ENCODE results near the gene RNF113B. TPM values are rescaled to one million over a fixed set of nuclear protein-coding genes. Genes with fewer than 3 reads are reported as not detected.

RNF113B gene
- total RNA-seq, 1 experiment from 2014 or later, result not detected

GRCh38 chr13:98195054-98195791 is 18.2 kb upstream of the RNF113B start:
- H3K4me3 ChIP-seq, result no peak overlapping the region
- H3K27ac ChIP-seq, result no peak overlapping the region
- H3K36me3 ChIP-seq, result no peaks in the 10 kb centered on the region
- H3K9me3 ChIP-seq (replicated peaks), result no peaks in the 10 kb centered on the region
- no peaks in the 10 kb centered on the region for H3K4me1 ChIP-seq
- H3K27me3 ChIP-seq, result no peaks in the 10 kb centered on the region
- no peak for DNase-seq

GRCh38 chr13:98192008-98192407 is 14.9 kb upstream of the RNF113B start:
- Histone ChIP-seq H3K36me3 (no peaks in the 10 kb centered on the region), H3K27ac (no peak overlapping the region), H3K9me3 (replicated peaks) (no peaks in the 10 kb centered on the region), H3K4me3 (no peak overlapping the region), H3K4me1 (peaks cover 4% of the 10 kb centered on the region; the same call in 1 of the 2 replicates), H3K27me3 (no peaks in the 10 kb centered on the region)
- DNase-seq, result no peak

GRCh38 chr13:98190889-98191444 is 13.9 kb upstream of the RNF113B start:
- DNase-seq, result no peak
- Histone ChIP-seq H3K4me3 (no peak overlapping the region), H3K4me1 (peaks cover 4% of the 10 kb centered on the region; the same call in 1 of the 2 replicates), H3K36me3 (no peaks in the 10 kb centered on the region), H3K27me3 (no peaks in the 10 kb centered on the region), H3K27ac (no peak overlapping the region), H3K9me3 (replicated peaks) (no peaks in the 10 kb centered on the region)

GRCh38 chr13:98189841-98190505 is 12.9 kb upstream of the RNF113B start:
- Histone ChIP-seq H3K4me3 (no peak overlapping the region), H3K36me3 (no peaks in the 10 kb centered on the region), H3K9me3 (replicated peaks) (no peaks in the 10 kb centered on the region), H3K4me1 (peaks cover 4% of the 10 kb centered on the region; the same call in 1 of the 2 replicates), H3K27me3 (no peaks in the 10 kb centered on the region), H3K27ac (no peak overlapping the region)
- DNase-seq, result peak; percentile 16 to 41

GRCh38 chr13:98188544-98189166 is 11.6 kb upstream of the RNF113B start:
- Histone ChIP-seq H3K36me3 (no peaks in the 10 kb centered on the region), H3K27ac (no peak overlapping the region), H3K4me3 (no peak overlapping the region), H3K9me3 (replicated peaks) (no peaks in the 10 kb centered on the region), H3K27me3 (no peaks in the 10 kb centered on the region), H3K4me1 (peaks cover 4% of the 10 kb centered on the region; the same call in 1 of the 2 replicates)
- DNase-seq, result no peak

- no peak overlapping the region for H3K4me3 ChIP-seq
- no peaks in the 10 kb centered on the region for H3K36me3 ChIP-seq
- H3K27me3 ChIP-seq, result no peaks in the 10 kb centered on the region
- DNase-seq, result no peak
- H3K4me1 ChIP-seq, result peaks cover 4% of the 10 kb centered on the region; the same call in 1 of the 2 replicates
- H3K9me3 ChIP-seq (replicated peaks), result no peaks in the 10 kb centered on the region
- no peak overlapping the region for H3K27ac ChIP-seq
These were observed 10.8 kb upstream of the RNF113B start for GRCh38 chr13:98187965-98188261.

GRCh38 chr13:98187155-98187964 is 10.3 kb upstream of the RNF113B start:
- Histone ChIP-seq H3K27me3 (no peaks in the 10 kb centered on the region), H3K27ac (no peak overlapping the region), H3K9me3 (replicated peaks) (no peaks in the 10 kb centered on the region), H3K4me3 (no peak overlapping the region), H3K4me1 (peaks cover 4% of the 10 kb centered on the region; the same call in 1 of the 2 replicates), H3K36me3 (no peaks in the 10 kb centered on the region)
- no peak for DNase-seq

- H3K27me3 ChIP-seq, result no peaks in the 10 kb centered on the region
- no peak overlapping the region for H3K4me3 ChIP-seq
- H3K4me1 ChIP-seq, result peaks cover 3% of the 10 kb centered on the region; the same call in 1 of the 2 replicates
- no peaks in the 10 kb centered on the region for H3K9me3 ChIP-seq (replicated peaks)
- no peak overlapping the region for H3K27ac ChIP-seq
- H3K36me3 ChIP-seq, result no peaks in the 10 kb centered on the region
- no peak for DNase-seq
These were observed 7.7 kb upstream of the RNF113B start for GRCh38 chr13:98184792-98185191.

GRCh38 chr13:98182589-98182988 is 5.5 kb upstream of the RNF113B start:
- Histone ChIP-seq H3K27ac (no peak overlapping the region), H3K9me3 (replicated peaks) (no peaks in the 10 kb centered on the region), H3K27me3 (no peaks in the 10 kb centered on the region), H3K4me1 (no peaks in the 10 kb centered on the region), H3K4me3 (no peak overlapping the region), H3K36me3 (no peaks in the 10 kb centered on the region)
- no peak for DNase-seq

- H3K27me3 ChIP-seq, result no peaks in the 10 kb centered on the region
- no peak overlapping the region for H3K27ac ChIP-seq
- H3K4me3 ChIP-seq, result no peak overlapping the region
- DNase-seq, result no peak
- no peaks in the 10 kb centered on the region for H3K36me3 ChIP-seq
- no peaks in the 10 kb centered on the region for H3K4me1 ChIP-seq
- no peaks in the 10 kb centered on the region for H3K9me3 ChIP-seq (replicated peaks)
These were observed 5.1 kb upstream of the RNF113B start for GRCh38 chr13:98182153-98182552.

- no peak overlapping the region for H3K4me3 ChIP-seq
- no peaks in the 10 kb centered on the region for H3K36me3 ChIP-seq
- H3K27me3 ChIP-seq, result no peaks in the 10 kb centered on the region
- H3K9me3 ChIP-seq (replicated peaks), result no peaks in the 10 kb centered on the region
- no peak overlapping the region for H3K27ac ChIP-seq
- no peaks in the 10 kb centered on the region for H3K4me1 ChIP-seq
- no peak for DNase-seq
These were observed 4.2 kb upstream of the RNF113B start for GRCh38 chr13:98181111-98181815.

- no peak overlapping the region for H3K4me3 ChIP-seq
- H3K36me3 ChIP-seq, result no peaks in the 10 kb centered on the region
- no peak overlapping the region for H3K27ac ChIP-seq
- H3K27me3 ChIP-seq, result no peaks in the 10 kb centered on the region
- H3K9me3 ChIP-seq (replicated peaks), result no peaks in the 10 kb centered on the region
- no peak for DNase-seq
- H3K4me1 ChIP-seq, result no peaks in the 10 kb centered on the region
These were observed 3.0 kb upstream of the RNF113B start for GRCh38 chr13:98180092-98180491.

GRCh38 chr13:98175823-98176222 is 1.2 kb downstream of the RNF113B start:
- peaks cover 14% of the 10 kb centered on the region; the same call in 1 of the 2 replicates for H3K4me1 ChIP-seq
- H3K27ac ChIP-seq, result no peak overlapping the region
- no peaks in the 10 kb centered on the region for H3K9me3 ChIP-seq (replicated peaks)
- H3K4me3 ChIP-seq, result no peak overlapping the region
- H3K36me3 ChIP-seq, result no peaks in the 10 kb centered on the region; the same call in 1 of the 2 replicates
- no peaks in the 10 kb centered on the region for H3K27me3 ChIP-seq
- no peak for DNase-seq

GRCh38 chr13:98175043-98175442 is 2.0 kb downstream of the RNF113B start:
- Histone ChIP-seq H3K9me3 (replicated peaks) (no peaks in the 10 kb centered on the region), H3K27ac (no peak overlapping the region), H3K4me1 (peaks cover 14% of the 10 kb centered on the region; the same call in 1 of the 2 replicates), H3K4me3 (no peak overlapping the region), H3K27me3 (no peaks in the 10 kb centered on the region), H3K36me3 (no peaks in the 10 kb centered on the region; the same call in 1 of the 2 replicates)
- DNase-seq, result no peak

All from SJCRH30 (cell line).